LNCAP (cell line): ENCODE data around the gene PPIH.

ENCODE experiments used
- CTCF ChIP-seq: fragments of 450-650 bp; IDR thresholded peaks from 2 replicates; pipeline ENCODE4 v1.5.1; 2017; ENCODE audit warnings: mild to moderate bottlenecking

PPIH gene

GRCh38 chr1:42658877-42659337 is 684 bp downstream of the PPIH start:
- no peak for TF ChIP-seq CTCF

- TF ChIP-seq CTCF: no peak
These were observed 2.8 kb downstream of the PPIH start for GRCh38 chr1:42660907-42661500.

- no peak for TF ChIP-seq CTCF
These were observed 11.7 kb downstream of the PPIH start for GRCh38 chr1:42669936-42670335.

GRCh38 chr1:42670425-42670824 is 12.2 kb downstream of the PPIH start:
- TF ChIP-seq CTCF: no peak

GRCh38 chr1:42674214-42674613 is 16.0 kb downstream of the PPIH start:
- TF ChIP-seq CTCF: no peak

GRCh38 chr1:42674682-42675081 is 16.5 kb downstream of the PPIH start:
- TF ChIP-seq CTCF: no peak

- no peak for TF ChIP-seq CTCF
These were observed 17.2 kb downstream of the PPIH start for GRCh38 chr1:42675467-42675866.

- no peak for TF ChIP-seq CTCF
These were observed 18.4 kb downstream of the PPIH start for GRCh38 chr1:42676534-42677087.
